Medulla oblongata (tissue), 1 donor: ENCODE measurements around the gene WDR18.

Experiments
- DNase-seq: peaks from one replicate; pipeline ENCODE4 v3.0.0-alpha.2; 2015; ENCODE audit errors: extremely low spot score

Gene WDR18

DNA sequence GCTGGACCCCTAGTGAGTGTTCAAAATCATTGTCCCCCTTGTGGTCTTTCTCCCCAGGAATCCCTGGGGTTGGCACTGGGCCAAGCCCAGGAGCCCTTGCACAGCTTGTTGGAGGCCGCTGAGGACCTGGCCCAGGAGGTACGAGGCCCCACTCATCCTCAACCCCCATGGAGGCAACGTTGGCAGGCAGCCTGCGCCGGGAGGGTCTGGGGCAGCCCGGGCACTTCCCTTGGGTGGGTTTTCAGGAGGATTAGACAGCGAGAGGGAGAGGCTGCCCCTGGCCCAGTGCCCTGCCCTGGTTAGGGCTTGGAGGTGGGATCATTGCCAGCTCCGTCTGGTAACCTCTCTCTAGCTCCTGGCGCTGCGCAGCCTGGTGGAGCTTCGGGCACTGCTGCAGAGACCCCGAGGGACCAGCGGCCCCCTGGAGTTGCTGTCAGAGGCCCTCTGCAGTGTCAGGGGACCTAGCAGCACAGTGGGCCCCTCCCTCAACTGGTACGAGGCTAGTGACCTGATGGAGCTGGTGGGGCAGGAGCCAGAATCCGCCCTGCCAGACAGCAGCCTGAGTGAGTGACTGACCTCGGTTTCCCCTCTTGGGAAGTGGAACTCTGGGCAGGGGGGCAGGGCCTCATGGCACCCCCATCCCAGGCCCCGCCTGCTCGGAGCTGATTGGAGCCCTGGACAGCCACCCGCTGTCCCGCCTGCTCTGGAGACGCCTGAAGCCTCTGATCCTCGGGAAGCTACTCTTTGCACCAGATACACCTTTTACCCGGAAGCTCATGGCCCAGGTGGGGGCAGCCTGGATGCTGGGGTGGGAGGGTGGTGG lies 58.8 kb downstream of the WDR18 start:
- DNase-seq = no peak
